NCI-H1417 (cell line): ENCODE measurements around the gene NUDT16L1.
"Not testable (repeated sequence)": the region's sequence is repeated elsewhere in the genome, so short reads cannot be mapped to it uniquely, and the experiment has no call there.

Experiments used
- DNase-seq, 3 experiments: peaks; one replicate each; lab custom pipeline; 2025; lab: John Stamatoyannopoulos, UW

Gene NUDT16L1

DNA sequence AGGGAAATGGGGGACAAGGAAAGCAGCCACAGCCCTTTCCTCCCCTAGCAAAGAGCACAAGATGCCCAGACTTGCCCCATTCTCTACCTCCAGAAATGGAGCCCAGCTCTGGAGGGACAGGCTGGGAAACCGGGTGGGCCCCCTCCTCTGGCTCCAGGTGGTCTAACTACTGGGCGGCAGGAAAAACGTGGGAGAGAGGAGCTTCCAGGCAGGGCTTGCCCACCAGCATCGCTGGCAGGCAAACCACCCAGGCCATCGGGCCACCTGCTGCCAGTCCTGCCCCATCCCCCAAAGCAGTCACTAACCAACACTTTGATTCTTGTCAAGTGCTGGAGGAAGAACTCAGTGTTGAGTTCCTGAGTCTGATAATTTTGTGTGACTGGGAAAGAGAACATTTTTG is 25.1 kb downstream of the NUDT16L1 start:
- no peak for DNase-seq

DNA sequence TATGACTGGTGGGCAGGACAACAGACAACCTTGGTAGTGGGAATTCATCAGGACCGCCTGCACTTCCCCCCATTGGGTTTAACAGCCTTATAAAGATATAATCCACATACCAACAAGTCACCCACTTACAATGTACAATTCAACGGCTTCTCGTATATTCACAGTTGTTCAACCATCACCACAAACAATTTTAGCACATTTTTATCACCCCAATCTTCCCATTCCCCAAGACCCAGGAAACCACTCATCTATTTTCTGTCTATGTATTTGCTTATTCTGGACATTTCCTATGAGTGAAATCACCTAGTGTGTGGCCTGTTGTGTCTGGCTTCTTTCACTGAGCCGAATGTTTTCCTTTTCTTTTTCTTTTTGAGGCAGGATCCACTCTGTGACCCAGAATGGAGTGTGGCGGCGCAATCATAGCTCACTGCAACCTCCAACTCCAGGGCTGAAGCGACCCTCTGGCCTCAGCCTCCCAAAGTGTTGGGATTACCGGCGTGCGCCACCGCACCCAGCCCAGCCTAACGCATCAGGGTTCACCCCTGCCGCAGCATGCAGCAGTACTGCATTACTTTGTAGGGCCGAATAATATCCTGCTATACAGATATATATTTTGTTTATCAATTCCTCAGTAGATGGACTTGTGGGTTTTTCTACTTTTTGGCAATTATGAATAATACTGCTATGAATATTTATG is 29.9 kb downstream of the NUDT16L1 start:
- DNase-seq: no peak

DNA sequence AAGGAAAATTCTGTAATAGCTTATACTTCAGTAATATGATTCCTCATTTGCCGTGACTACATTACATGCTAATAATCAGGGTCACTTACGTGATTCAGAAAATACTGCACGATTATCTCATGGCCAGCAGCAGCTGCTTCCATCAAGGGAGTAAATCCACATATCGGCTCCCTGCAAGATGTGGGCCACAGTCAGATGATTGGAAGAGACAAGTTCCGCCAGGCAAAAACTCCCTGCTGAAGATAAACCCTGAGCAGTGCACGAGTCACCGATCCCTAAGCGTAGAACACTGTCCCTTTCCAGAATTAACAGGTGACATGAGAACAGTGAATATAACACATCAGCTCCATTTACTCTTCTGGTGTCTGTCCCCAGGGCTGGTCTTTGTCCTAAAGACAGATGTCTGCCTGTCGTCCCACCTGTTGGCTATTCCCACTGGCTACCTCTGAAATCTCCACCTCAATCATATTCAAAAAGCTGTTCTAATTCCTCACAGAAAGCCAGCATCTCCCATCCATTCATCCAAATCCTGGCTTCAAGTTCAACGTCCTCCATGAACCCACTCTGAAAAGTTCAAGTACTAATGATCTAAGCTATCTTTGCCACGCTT is 31.4 kb downstream of the NUDT16L1 start:
- DNase-seq: no peak

DNA sequence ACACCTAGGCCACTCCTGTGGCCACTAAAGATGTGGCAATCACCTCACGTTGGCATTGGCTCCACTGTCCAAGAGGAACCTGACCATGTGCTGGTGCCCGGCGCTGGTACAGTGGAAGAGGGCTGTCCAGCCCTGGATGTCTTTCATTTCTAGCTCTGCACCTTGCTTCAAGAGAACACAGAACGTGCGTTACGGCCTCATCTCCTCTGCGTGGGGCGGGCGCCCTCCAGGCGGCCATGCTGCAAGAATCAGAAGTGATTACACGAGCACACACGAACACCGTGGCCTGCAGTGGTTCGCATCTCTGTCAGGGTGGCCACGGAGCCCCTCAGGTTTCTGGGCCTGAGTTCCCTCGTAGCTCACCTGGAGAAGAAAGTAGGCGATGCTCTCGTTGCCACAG is 33.3 kb downstream of the NUDT16L1 start:
- no peak for DNase-seq

- no peak for DNase-seq
These were observed 35.3 kb downstream of the NUDT16L1 start for GRCh38 chr16:4728676-4729075.

- DNase-seq: no peak
These were observed 36.5 kb downstream of the NUDT16L1 start for GRCh38 chr16:4729876-4730275.

- peak in 2 of 3 experiments; percentile 31 to 63 for DNase-seq
These were observed 39.9 kb downstream of the NUDT16L1 start for GRCh38 chr16:4733211-4733742.

DNA sequence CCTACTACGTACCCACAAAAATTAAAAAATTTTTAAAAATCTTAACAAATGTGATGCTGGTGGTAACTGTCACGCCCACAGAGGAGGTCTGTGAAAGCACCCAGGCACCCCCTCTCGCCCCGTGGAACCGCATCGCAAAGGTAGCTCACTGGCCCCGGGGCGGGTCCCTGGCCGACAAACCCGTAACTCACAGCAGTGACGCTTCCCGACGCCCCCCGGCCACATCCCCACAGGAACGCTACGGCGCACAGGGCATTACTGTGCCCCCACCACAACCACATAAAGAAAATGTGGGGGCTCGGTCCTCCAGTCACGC is 40.3 kb downstream of the NUDT16L1 start:
- DNase-seq: peak in 1 of 3 experiments; percentile 79

DNA sequence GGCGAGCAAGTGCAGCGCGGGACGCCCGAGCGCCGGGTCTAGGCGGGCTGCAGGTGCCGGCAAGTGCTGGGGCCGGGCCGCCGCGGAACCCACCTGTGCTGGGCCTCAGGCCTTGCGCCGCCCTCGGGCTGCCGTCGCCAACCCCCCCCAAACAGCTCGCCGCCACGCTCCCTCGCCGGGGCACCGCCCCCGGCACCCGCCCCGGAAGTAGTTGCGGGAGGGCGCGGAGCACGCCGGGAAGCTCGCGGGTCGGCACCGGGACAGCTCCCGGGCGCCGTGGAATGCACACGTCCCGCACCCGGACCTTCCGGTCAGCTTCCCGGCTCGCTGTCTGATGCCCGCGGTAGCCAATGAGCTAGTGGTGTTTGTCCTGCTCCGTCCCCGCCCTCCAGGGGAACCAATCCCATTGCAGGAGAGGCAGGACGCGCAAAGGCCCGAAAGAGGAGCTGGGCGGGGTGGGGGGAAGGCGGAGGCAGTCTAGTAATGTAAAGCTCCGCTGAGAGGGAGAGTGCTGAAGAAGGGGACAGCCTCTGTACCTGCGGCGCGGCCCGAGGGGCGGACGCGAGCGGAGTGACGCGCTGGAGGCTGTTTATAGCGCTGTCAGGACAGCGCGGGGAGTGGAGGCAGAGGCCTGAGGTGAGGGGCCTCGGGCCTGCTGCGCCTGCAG is 40.8 kb downstream of the NUDT16L1 start, which contains the start of the genes ANKS3 and DNAAF8:
ANKS3 (minus strand) TSS at position 209 of the 667 bp plus-strand sequence. CDS start 4,122 bp downstream, outside the sequence.
DNAAF8 (plus strand) TSS at position 475 of the 667 bp plus-strand sequence. CDS start 1,978 bp downstream, outside the sequence.
- peak; percentile 80 to 92 (median 88) for DNase-seq

DNA sequence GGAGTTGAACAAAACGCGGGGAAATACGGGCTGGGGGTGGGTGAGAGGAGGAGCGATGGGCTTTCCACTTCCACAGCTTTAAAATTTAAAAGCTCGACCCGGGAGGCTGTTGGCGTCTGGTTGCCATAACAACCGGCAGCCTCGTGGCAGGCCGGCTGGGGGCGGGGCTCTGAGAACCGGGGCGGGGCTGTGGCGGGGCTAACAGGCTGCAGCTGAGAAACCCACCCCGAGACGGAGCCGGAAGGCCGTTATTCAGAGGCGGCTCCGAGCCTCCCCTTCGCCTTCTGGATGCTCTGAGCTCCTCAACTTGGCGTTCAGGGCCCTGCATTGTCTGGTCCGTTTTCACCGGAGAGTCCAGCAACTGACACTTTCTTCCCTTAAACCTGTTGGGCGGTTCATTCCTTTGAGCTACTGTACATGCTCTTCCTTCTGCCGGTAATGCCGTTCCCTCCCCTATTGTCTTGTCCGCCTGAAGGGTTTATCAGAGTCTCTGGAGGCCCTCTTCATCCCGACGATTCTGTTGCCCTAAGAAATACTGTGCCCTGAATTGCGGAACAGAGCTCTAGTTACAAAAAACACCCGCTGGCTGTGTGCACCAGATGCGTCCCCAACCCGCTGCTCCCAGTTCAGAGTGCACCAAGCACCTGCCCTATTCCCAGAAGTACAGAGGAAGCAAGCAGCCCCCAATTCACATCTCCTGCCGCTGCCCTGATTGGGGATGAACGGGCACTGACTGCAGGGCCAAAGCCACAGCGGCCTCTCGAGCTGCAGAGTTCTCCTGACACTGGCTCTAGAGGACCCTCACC is 41.6 kb downstream of the NUDT16L1 start:
- peak; percentile 63 to 86 (median 85) for DNase-seq

GRCh38 chr16:4736546-4736945 is 43.2 kb downstream of the NUDT16L1 start:
- no peak for DNase-seq

GRCh38 chr16:4737545-4737944 is 44.2 kb downstream of the NUDT16L1 start:
- DNase-seq: no peak

DNA sequence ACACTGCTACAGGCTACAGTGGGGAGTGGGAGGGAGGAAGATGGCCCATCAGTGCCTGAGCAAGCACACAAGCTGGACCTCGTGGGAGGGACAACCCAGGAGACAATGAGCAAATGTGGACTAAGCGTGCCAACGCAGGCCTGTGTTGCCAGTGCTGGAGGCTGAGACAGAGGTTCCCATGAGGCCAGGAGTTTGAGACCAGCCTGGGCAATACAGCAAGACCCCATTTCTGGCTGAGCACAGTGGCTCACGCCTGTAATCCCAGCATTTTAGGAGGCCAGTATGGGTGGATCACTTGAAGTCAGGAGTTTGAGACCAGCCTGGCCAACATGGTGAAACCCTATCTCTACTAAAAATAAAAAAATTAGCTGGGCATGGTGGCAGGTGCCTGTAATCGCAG is 45.0 kb downstream of the NUDT16L1 start:
- DNase-seq: not testable (repeated sequence)

DNA sequence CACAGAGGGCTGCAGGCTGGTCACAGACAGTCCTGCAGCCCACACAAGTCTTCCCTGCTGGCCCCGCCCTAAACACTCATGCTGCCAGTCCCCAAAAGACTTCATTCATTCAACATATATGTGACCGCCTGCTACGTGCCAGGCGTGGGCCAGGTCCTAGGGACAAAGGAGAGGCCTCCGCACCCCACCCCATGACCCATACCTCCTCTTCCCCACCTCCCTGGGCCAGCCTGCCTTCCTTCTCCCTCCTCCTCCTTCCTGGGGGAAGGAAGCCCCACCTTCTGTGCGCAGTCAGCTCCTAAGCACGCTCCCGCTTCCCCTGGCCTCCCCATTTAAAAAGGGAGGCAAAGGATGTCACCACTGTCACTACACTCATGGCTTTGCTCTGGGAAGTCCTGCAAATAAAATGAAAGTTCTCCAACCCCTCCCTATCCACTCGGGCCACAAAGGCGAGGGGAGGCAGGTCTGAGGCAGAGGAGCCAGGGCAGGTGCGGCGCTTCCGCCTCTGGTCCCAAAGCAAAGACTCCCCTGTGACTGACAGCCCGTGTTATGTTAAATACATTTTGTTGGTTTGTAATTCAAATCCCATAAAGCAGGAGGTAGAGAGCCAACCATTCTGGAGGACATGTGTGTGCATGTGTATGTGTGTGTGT is 50.0 kb downstream of the NUDT16L1 start:
- no peak for DNase-seq

- DNase-seq: peak in 1 of 3 experiments; percentile 22
These were observed 51.4 kb downstream of the NUDT16L1 start for GRCh38 chr16:4744555-4745273.

DNA sequence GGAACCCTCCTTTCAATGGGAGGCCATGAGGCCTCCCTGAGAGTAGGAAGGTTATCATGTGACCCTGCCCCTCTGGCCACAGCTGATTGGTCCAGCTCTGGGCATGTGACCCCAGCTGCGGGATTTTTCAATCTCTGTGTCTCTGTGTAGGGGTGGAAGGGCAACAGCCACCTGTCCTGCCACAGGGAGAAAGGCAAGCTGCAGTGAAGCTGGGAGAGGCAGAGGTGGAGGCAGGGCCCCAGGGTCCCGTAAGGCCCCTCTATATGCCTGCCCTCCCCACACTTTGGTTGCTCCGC is 51.9 kb downstream of the NUDT16L1 start:
- DNase-seq: no peak
